Measurements from ENCODE around the gene NPIPB4. TPM values are rescaled to one million over a fixed set of nuclear protein-coding genes. Genes with fewer than 3 reads are reported as not detected.
"Not testable (repeated sequence)": the region's sequence is repeated elsewhere in the genome, so short reads cannot be mapped to it uniquely, and the experiment has no call there.

NPIPB4 gene
- total RNA-seq: 43.4 TPM

GRCh38 chr16:21857656-21858055, at the start of gene NPIPB4:
Gene NPIPB4, minus strand, starts transcription at chr16:21857756. Its CDS starts 378 bp downstream, at chr16:21857378.
- DNase-seq (ENCODE audit: low read depth in 2 of 3, low spot score in 2 of 3): not testable (repeated sequence)

GRCh38 chr16:21898998-21899397, 41.4 kb upstream of the NPIPB4 start:
- not testable (repeated sequence) for DNase-seq (ENCODE audit: low read depth in 2 of 3, low spot score in 2 of 3)

- DNase-seq (ENCODE audit: low read depth in 2 of 3, low spot score in 2 of 3): peak in 1 of 3 donors; percentile 0
Observed at GRCh38 chr16:21881988-21882387, 24.4 kb upstream of the NPIPB4 start.

GRCh38 chr16:21837186-21837585, 20.4 kb downstream of the NPIPB4 start:
- not testable (repeated sequence) for DNase-seq (ENCODE audit: low read depth in 2 of 3, low spot score in 2 of 3)

- not testable (repeated sequence) for DNase-seq (ENCODE audit: low read depth in 2 of 3, low spot score in 2 of 3)
Observed at GRCh38 chr16:21836334-21836733, 21.2 kb downstream of the NPIPB4 start.

- not testable (repeated sequence) for DNase-seq (ENCODE audit: low read depth in 2 of 3, low spot score in 2 of 3)
Observed at GRCh38 chr16:21835747-21836146, 21.8 kb downstream of the NPIPB4 start.

GRCh38 chr16:21834211-21834610, 23.3 kb downstream of the NPIPB4 start:
- not testable (repeated sequence) for DNase-seq (ENCODE audit: low read depth in 2 of 3, low spot score in 2 of 3)

- not testable (repeated sequence) for DNase-seq (ENCODE audit: low read depth in 2 of 3, low spot score in 2 of 3)
Observed at GRCh38 chr16:21829929-21830328, 27.6 kb downstream of the NPIPB4 start.

- not testable (repeated sequence) for DNase-seq (ENCODE audit: low read depth in 2 of 3, low spot score in 2 of 3)
Observed at GRCh38 chr16:21826067-21826706, 31.4 kb downstream of the NPIPB4 start.

GRCh38 chr16:21825526-21825925, 32.0 kb downstream of the NPIPB4 start:
- not testable (repeated sequence) for DNase-seq (ENCODE audit: low read depth in 2 of 3, low spot score in 2 of 3)

GRCh38 chr16:21823258-21823657, 34.3 kb downstream of the NPIPB4 start:
- DNase-seq (ENCODE audit: low read depth in 2 of 3, low spot score in 2 of 3): not testable (repeated sequence)

- not testable (repeated sequence) for DNase-seq (ENCODE audit: low read depth in 2 of 3, low spot score in 2 of 3)
Observed at GRCh38 chr16:21820908-21821465, 36.6 kb downstream of the NPIPB4 start.

- peak; percentile 49 to 75 (median 63) for DNase-seq (ENCODE audit: low read depth in 2 of 3, low spot score in 2 of 3)
Observed at GRCh38 chr16:21820028-21820907, 37.3 kb downstream of the NPIPB4 start.

- not testable (repeated sequence) for DNase-seq (ENCODE audit: low read depth in 2 of 3, low spot score in 2 of 3)
Observed at GRCh38 chr16:21819617-21820016, 37.9 kb downstream of the NPIPB4 start.

- not testable (repeated sequence) for DNase-seq (ENCODE audit: low read depth in 2 of 3, low spot score in 2 of 3)
Observed at GRCh38 chr16:21817012-21817411, 40.5 kb downstream of the NPIPB4 start.

- DNase-seq (ENCODE audit: low read depth in 2 of 3, low spot score in 2 of 3): not testable (repeated sequence)
Observed at GRCh38 chr16:21815694-21816093, 41.9 kb downstream of the NPIPB4 start.

- DNase-seq (ENCODE audit: low read depth in 2 of 3, low spot score in 2 of 3): not testable (repeated sequence)
Observed at GRCh38 chr16:21802375-21802663, 55.2 kb downstream of the NPIPB4 start.

GRCh38 chr16:21801538-21802374, 55.8 kb downstream of the NPIPB4 start:
- DNase-seq (ENCODE audit: low read depth in 2 of 3, low spot score in 2 of 3): peak in 2 of 3 donors; percentile 35 to 50

- DNase-seq (ENCODE audit: low read depth in 2 of 3, low spot score in 2 of 3): not testable (repeated sequence)
Observed at GRCh38 chr16:21798601-21799000, 59.0 kb downstream of the NPIPB4 start.

- not testable (repeated sequence) for DNase-seq (ENCODE audit: low read depth in 2 of 3, low spot score in 2 of 3)
Observed at GRCh38 chr16:21793310-21793709, 64.2 kb downstream of the NPIPB4 start.
